ENCODE data around the gene SOST. TPM values are rescaled to one million over a fixed set of nuclear protein-coding genes. Genes with fewer than 3 reads are reported as not detected.
A peak's percentile ranks its signal among the peaks of the same experiment; 100 is the strongest.

The SOST gene
- total RNA-seq, 1 experiment from 2014 or later: not detected

- Histone ChIP-seq H3K36me3 (no peaks in the 10 kb centered on the region), H3K9me3 (no peaks in the 10 kb centered on the region), H3K27me3 (no peaks in the 10 kb centered on the region), H3K4me3 (no peak overlapping the region)
- DNase-seq: peak; percentile 87
These were observed 34.8 kb downstream of the SOST start for GRCh38 chr17:43723697-43724359.

DNA sequence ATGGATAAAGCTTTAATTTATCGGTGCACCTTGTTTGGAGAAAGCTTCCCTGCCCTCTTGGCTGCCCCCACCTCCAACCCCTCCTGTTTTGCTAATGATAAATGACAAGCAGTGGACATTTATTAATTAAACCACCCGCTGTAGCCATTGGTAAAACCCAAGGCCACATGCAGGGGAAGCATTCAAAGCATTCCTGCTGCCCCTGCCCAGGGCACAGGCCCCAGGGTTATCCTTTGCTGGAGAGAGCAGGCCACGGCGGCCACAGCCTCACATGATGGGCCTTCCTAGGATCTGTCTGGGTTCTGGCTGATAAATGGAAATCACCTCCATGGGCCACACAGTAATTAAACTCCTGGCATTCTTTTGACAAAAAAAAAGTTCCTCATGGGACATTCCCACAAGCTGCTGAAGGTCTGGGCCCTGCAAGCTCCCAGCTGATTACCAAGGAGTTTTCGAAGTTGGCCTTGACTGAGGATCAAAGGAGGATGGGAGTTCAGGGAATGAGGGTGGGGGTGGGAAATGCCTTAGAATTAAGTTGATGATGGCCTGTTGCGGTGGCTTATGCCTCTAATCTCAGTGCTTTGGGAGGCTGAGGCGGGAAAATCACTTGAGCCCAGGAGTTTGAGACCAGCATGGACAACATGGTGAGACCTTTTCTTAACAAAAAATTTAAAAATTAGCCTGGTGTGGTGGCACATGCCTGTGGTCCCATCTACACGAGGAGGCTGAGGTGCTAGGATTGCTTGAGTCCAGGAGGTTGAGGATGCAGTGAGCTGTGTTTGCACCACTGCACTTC, 35.5 kb downstream of the SOST start:
- no peak for DNase-seq
- Histone ChIP-seq H3K9me3 (no peaks in the 10 kb centered on the region), H3K36me3 (no peaks in the 10 kb centered on the region), H3K27me3 (no peaks in the 10 kb centered on the region), H3K4me3 (no peak overlapping the region)

DNA sequence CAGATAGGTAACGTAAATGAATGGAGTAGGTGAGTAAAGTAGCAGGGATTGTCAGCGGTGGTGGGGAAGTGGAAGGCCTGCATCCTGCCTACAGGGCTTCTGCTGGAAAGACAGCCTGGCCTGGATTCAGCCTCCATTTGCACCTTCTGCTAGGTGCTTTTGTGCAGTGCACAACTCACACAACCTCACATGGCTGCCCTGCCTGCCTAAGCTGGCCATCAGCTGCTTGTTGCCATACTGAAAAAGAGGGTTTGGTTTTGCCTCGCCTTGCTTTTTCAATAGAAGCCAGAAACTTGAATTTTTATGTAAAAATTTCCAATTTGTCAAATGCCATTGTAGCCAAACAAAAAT, 36.3 kb downstream of the SOST start:
- Histone ChIP-seq H3K36me3 (no peaks in the 10 kb centered on the region), H3K4me3 (no peak overlapping the region), H3K9me3 (no peaks in the 10 kb centered on the region), H3K27me3 (no peaks in the 10 kb centered on the region)
- no peak for DNase-seq

DNA sequence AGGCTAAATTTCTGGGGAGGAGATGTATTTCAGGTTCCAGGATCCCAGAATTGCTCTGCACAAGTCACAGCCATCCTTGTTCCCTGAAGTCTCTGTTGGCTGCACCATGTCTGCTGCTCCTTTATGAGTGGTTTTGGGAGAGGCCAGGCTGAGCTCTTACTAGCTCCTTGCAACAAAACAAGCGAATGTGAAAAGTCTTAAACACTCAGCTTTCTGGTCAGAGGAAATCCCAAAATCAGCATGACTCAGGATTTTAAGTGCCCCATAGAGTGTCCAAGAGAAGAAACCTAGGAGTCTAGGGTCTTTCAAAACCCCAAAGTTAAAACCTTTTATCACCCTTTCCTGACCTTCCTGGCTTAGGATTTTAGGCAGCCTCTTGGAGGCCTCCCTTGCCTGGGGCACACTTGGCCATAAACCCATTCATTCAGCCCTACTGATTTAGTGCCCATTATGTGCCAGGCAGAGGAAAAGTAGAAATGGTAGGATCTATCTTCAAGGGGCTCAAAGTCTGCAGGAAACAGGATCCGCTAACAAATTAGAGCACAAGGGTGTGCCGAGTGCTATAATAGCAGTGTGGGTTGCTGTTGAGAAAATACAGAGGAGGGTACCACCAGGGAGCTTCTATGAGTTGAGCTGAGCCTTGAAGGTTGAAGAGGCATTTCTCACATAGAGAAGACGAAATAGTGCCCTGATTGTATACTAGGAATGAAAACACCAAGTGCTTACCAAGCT, 36.9 kb downstream of the SOST start:
- peak; percentile 28 for DNase-seq

DNA sequence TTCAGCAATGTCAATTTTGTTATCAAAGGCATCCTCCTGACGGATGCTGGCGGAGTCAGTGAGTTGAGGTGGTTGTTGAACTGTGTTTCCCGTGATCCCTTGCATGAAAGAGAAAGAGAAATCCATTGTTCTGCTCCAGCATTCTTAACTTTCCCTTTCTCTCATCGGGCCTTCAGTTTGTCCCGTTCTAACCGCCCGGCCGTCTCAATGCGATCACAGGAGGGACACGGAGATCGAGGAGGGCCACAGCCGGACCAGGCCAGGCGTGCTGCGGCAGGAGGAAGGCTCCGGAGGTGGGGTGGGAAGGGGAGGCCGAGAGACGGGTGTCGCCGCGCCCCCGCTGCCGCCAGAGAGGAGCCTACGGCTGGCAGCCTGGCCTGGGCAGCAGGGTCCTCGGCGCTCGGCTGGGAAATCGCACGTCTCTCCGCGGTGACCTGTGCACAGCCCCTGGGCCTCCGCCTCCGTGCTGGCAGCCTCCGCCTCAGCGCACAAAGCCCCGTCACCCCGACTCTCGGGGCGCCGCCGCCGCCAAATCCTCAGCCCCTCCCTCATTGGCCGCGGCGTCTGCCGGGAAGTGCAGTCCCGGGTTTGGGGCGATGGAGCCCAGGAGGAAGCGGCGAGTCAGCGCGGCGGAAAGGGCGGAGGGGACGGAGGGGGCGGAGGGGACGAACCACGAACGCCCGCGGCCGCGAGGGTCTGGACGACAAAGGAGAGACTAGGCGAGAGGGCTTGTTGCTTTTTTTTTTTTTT, 38.1 kb downstream of the SOST start:
- H3K27me3 ChIP-seq: no peaks in the 10 kb centered on the region
- H3K36me3 ChIP-seq: no peaks in the 10 kb centered on the region
- DNase-seq: peak; percentile 75
- H3K4me3 ChIP-seq: peak overlapping the region; percentile 28
- no peaks in the 10 kb centered on the region for H3K9me3 ChIP-seq

More for the DNA sequence above, 36.9 kb downstream of the SOST start:
- no peaks in the 10 kb centered on the region for H3K36me3 ChIP-seq
- no peaks in the 10 kb centered on the region for H3K27me3 ChIP-seq
- no peak overlapping the region for H3K4me3 ChIP-seq
- H3K9me3 ChIP-seq: no peaks in the 10 kb centered on the region

GRCh38 chr17:43719578-43719977, 39.0 kb downstream of the SOST start:
- Histone ChIP-seq H3K27me3 (no peaks in the 10 kb centered on the region), H3K4me3 (no peak overlapping the region), H3K36me3 (no peaks in the 10 kb centered on the region), H3K9me3 (no peaks in the 10 kb centered on the region)
- no peak for DNase-seq

- H3K9me3 ChIP-seq: no peaks in the 10 kb centered on the region
These were observed 40.0 kb downstream of the SOST start for GRCh38 chr17:43718544-43718943.

DNA sequence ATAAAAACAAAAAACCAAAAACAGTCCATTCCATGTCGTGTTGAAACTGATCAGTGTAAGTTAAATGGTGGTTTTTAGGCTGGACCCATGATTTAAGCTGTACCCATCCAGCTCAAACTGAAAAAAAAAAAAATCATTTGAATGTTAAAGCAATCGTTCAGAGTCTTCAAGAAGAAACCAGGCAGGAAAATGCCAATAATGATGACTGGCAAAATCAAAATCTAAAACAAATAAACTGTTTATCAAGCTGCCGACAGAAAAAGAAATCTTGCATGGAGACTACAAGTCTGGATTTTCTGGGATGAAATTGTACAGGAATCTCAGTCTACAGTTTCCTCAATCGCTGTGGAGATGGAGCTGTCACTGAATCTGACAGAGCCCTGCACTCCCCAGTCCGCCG, 40.7 kb downstream of the SOST start:
- no peak for DNase-seq
- Histone ChIP-seq H3K27me3 (no peaks in the 10 kb centered on the region), H3K36me3 (no peaks in the 10 kb centered on the region), H3K9me3 (no peaks in the 10 kb centered on the region), H3K4me3 (no peak overlapping the region)

More at GRCh38 chr17:43718544-43718943, 40.0 kb downstream of the SOST start:
- H3K27me3 ChIP-seq: no peaks in the 10 kb centered on the region
- no peak for DNase-seq
- no peaks in the 10 kb centered on the region for H3K36me3 ChIP-seq
- no peak overlapping the region for H3K4me3 ChIP-seq

GRCh38 chr17:43714465-43715149, 44.0 kb downstream of the SOST start:
- no peaks in the 10 kb centered on the region for H3K9me3 ChIP-seq
- no peaks in the 10 kb centered on the region for H3K27me3 ChIP-seq
- H3K4me3 ChIP-seq: no peak overlapping the region
- peak; percentile 57 for DNase-seq
- H3K36me3 ChIP-seq: no peaks in the 10 kb centered on the region

GRCh38 chr17:43713494-43714162, 45.0 kb downstream of the SOST start:
- DNase-seq: peak; percentile 30
- Histone ChIP-seq H3K9me3 (no peaks in the 10 kb centered on the region), H3K36me3 (no peaks in the 10 kb centered on the region), H3K27me3 (no peaks in the 10 kb centered on the region), H3K4me3 (peak overlapping the region; percentile 20)

GRCh38 chr17:43712397-43712796, 46.2 kb downstream of the SOST start:
- Histone ChIP-seq H3K27me3 (no peaks in the 10 kb centered on the region), H3K9me3 (no peaks in the 10 kb centered on the region), H3K36me3 (no peaks in the 10 kb centered on the region), H3K4me3 (no peak overlapping the region)
- DNase-seq: no peak

DNA sequence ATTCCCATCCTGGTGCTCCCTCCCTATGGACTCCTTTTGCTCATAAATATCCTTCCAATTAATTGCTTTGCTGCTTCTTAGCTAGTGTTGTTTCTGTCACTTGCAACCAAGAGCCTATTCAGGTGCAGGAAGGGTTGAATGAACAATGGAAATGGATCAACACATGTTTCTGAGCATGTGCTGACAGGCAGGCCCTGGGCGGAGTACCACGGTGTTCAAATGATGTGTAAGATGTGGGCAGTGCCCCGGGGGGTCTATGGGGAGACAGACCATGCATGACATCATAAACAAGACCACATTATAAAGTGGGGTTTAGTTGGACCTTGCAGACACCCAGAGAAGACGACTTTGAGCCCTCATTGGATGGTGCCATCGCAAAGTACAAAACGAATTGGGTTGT, 48.5 kb downstream of the SOST start:
- DNase-seq: no peak
- H3K9me3 ChIP-seq: no peaks in the 10 kb centered on the region
- H3K27me3 ChIP-seq: no peaks in the 10 kb centered on the region

GRCh38 chr17:43709210-43709609, 49.4 kb downstream of the SOST start:
- H3K36me3 ChIP-seq: no peaks in the 10 kb centered on the region
- H3K4me3 ChIP-seq: no peak overlapping the region
- peak; percentile 44 for DNase-seq
- no peaks in the 10 kb centered on the region for H3K27me3 ChIP-seq
- H3K9me3 ChIP-seq: no peaks in the 10 kb centered on the region

More for the DNA sequence above, 48.5 kb downstream of the SOST start:
- Histone ChIP-seq H3K36me3 (no peaks in the 10 kb centered on the region), H3K4me3 (no peak overlapping the region)

DNA sequence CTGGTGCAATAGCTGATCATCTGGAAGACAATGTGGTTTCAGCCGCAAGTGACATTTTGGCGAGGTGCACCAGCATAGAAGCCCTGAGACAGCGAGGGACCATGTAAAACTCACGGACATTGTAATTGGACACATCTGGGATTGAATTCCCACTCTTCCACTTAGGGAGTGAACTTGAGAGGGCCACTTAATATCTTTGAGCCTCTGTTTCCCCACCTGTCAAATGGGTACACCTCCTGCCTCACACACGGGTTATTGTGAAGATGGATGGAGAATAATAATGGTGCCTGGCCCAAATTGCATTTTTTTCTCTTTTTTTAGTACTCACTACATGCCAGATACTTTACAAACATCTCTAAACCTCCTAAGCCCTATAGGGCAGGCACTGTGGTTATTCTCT, 51.4 kb downstream of the SOST start:
- Histone ChIP-seq H3K4me3 (no peak overlapping the region), H3K36me3 (no peaks in the 10 kb centered on the region), H3K9me3 (peaks cover 4% of the 10 kb centered on the region; the same call in 1 of the 2 replicates), H3K27me3 (no peaks in the 10 kb centered on the region)
- DNase-seq: no peak

GRCh38 chr17:43706235-43706634, 52.4 kb downstream of the SOST start:
- Histone ChIP-seq H3K4me3 (no peak overlapping the region), H3K9me3 (peaks cover 4% of the 10 kb centered on the region; the same call in 1 of the 2 replicates), H3K36me3 (no peaks in the 10 kb centered on the region), H3K27me3 (no peaks in the 10 kb centered on the region)
- DNase-seq: no peak

Measured in MG63 (cell line).